ENCODE results near the gene CNTLN. TPM values are rescaled to one million over a fixed set of nuclear protein-coding genes. Genes with fewer than 3 reads are reported as not detected.
"Not testable (repeated sequence)": the region's sequence is repeated elsewhere in the genome, so short reads cannot be mapped to it uniquely, and the experiment has no call there.

The CNTLN gene
- total RNA-seq, 1 experiment from 2014 or later = 7.8 TPM

- intact Hi-C loops (cut with micrococcal nuclease; ENCODE audit: unreplicated experiment) = no loop called here
- DNase-seq = no peak
- H3K4me3 Mint-ChIP-seq (ENCODE audit: unreplicated experiment) = no peak overlapping the region
- no peak overlapping the region for H3K27ac Mint-ChIP-seq (ENCODE audit: unreplicated experiment)
- H3K36me3 Mint-ChIP-seq (ENCODE audit: insufficient read depth, unreplicated experiment) = no peaks in the 10 kb centered on the region
- Histone ChIP-seq H3K27me3 (replicated peaks; ENCODE audit: control insufficient read depth, insufficient read depth, low read length) (no peaks in the 10 kb centered on the region), H3K4me1 (no peaks in the 10 kb centered on the region), H3K4me3 (ENCODE audit: low read depth, low read length) (no peak overlapping the region), H3K36me3 (ENCODE audit: control insufficient read depth, insufficient read depth, low read length) (no peaks in the 10 kb centered on the region), H3K9me3 (no peaks in the 10 kb centered on the region)
- H3K4me1 Mint-ChIP-seq (ENCODE audit: low read depth, unreplicated experiment) = no peaks in the 10 kb centered on the region
- ChIA-PET POLR2A (no interaction called here), CTCF (no interaction called here)
- no peaks in the 10 kb centered on the region for H3K9me3 Mint-ChIP-seq (ENCODE audit: unreplicated experiment)
- no peaks in the 10 kb centered on the region for H3K27me3 Mint-ChIP-seq (ENCODE audit: insufficient read depth, unreplicated experiment)
- no TSS peak for BruUV-seq (replicated peaks)
- no peak for TF ChIP-seq CTCF (IDR thresholded peaks at IDR 0.05; ENCODE audit: insufficient read depth in 1 of 2, low read depth in 1 of 2, low read length in 1 of 2, severe bottlenecking in 1 of 2, unreplicated experiment in 1 of 2)
Observed at GRCh38 chr9:17394881-17395510, 260.2 kb downstream of the CNTLN start.

- H3K9me3 ChIP-seq; BruUV-seq (replicated peaks); H3K36me3 ChIP-seq (ENCODE audit: control insufficient read depth, insufficient read depth, low read length); H3K4me1 ChIP-seq; CTCF ChIA-PET; H3K9me3 Mint-ChIP-seq (ENCODE audit: unreplicated experiment); intact Hi-C loops (cut with micrococcal nuclease; ENCODE audit: unreplicated experiment); H3K27ac Mint-ChIP-seq (ENCODE audit: unreplicated experiment); H3K4me3 ChIP-seq (ENCODE audit: low read depth, low read length); H3K4me3 Mint-ChIP-seq (ENCODE audit: unreplicated experiment); DNase-seq; H3K27me3 Mint-ChIP-seq (ENCODE audit: insufficient read depth, unreplicated experiment); H3K36me3 Mint-ChIP-seq (ENCODE audit: insufficient read depth, unreplicated experiment); H3K27me3 ChIP-seq (replicated peaks; ENCODE audit: control insufficient read depth, insufficient read depth, low read length); H3K4me1 Mint-ChIP-seq (ENCODE audit: low read depth, unreplicated experiment); POLR2A ChIA-PET: not testable (repeated sequence)
Observed at GRCh38 chr9:17397166-17397728, 262.4 kb downstream of the CNTLN start.

GRCh38 chr9:17398350-17398749 lies 263.5 kb downstream of the CNTLN start:
- Histone ChIP-seq H3K9me3 (no peaks in the 10 kb centered on the region), H3K36me3 (ENCODE audit: control insufficient read depth, insufficient read depth, low read length) (no peaks in the 10 kb centered on the region), H3K4me3 (ENCODE audit: low read depth, low read length) (no peak overlapping the region), H3K27me3 (replicated peaks; ENCODE audit: control insufficient read depth, insufficient read depth, low read length) (no peaks in the 10 kb centered on the region), H3K4me1 (no peaks in the 10 kb centered on the region)
- Mint-ChIP-seq H3K36me3 (ENCODE audit: insufficient read depth, unreplicated experiment) (no peaks in the 10 kb centered on the region), H3K4me3 (ENCODE audit: unreplicated experiment) (no peak overlapping the region), H3K27ac (ENCODE audit: unreplicated experiment) (no peak overlapping the region), H3K4me1 (ENCODE audit: low read depth, unreplicated experiment) (no peaks in the 10 kb centered on the region), H3K9me3 (ENCODE audit: unreplicated experiment) (no peaks in the 10 kb centered on the region), H3K27me3 (ENCODE audit: insufficient read depth, unreplicated experiment) (no peaks in the 10 kb centered on the region)
- CTCF ChIA-PET = no interaction called here
- POLR2A ChIA-PET = no interaction called here
- intact Hi-C loops (cut with micrococcal nuclease; ENCODE audit: unreplicated experiment) = no loop called here
- DNase-seq = no peak
- TF ChIP-seq CTCF (IDR thresholded peaks at IDR 0.05; ENCODE audit: insufficient read depth in 1 of 2, low read depth in 1 of 2, low read length in 1 of 2, severe bottlenecking in 1 of 2, unreplicated experiment in 1 of 2) = no peak
- no TSS peak for BruUV-seq (replicated peaks)
